OCI-LY7 (cell line): ENCODE results near the gene AMDHD1.

ENCODE experiments used
- CTCF ChIP-seq: fragments of 200-600 bp; sonication (generic); conservative IDR thresholded peaks from 2 replicates; pipeline ENCODE4 v1.5.1; 2014; ENCODE audit warnings: mild to moderate bottlenecking, antibody characterized with exemption, low read length, moderate library complexity, mixed read lengths
- EZH2phosphoT487 ChIP-seq: fragments of 200-600 bp; sonication (generic); IDR thresholded peaks from 2 replicates; pipeline ENCODE4 v1.6.1; 2018; ENCODE audit warnings: low read depth, borderline replicate concordance, mild to moderate bottlenecking, mixed run types, antibody characterized with exemption, low read length, moderate library complexity, mixed read lengths

GRCh38 chr12:95898081-95898480 is 45.0 kb upstream of the AMDHD1 start:
- TF ChIP-seq CTCF (no peak), EZH2phosphoT487 (no peak)
